Keratinocyte (primary cell): ENCODE results near the gene MBTPS1. TPM values are rescaled to one million over a fixed set of nuclear protein-coding genes. Genes with fewer than 3 reads are reported as not detected.

Experiments used
- DNase-seq: peaks from one replicate; pipeline ENCODE4 v3.0.0-alpha.2; 2011; ENCODE audit warnings: low read depth, missing footprints, low spot score
- FAIRE-seq: peaks from 2 replicates; lab custom pipeline; 2011; peaks lifted over from hg19 to GRCh38; lab: Jason Lieb, UNC
- H2AFZ ChIP-seq: 2 replicates; pipeline ENCODE4 v1.6.0; 2012; ENCODE audit warnings: low read length, control low read depth, inconsistent platforms; ENCODE audit not compliant: control insufficient read depth
- H3K27ac ChIP-seq: 2 replicates; pipeline ENCODE4 v1.5.1; 2011; ENCODE audit warnings: low read length; ENCODE audit not compliant: control insufficient read depth, insufficient read depth
- H3K27me3 ChIP-seq: 3 replicates; pipeline ENCODE4 v1.6.0; 2011; ENCODE audit warnings: low read length; ENCODE audit not compliant: control insufficient read depth, insufficient read depth; ENCODE audit errors: extremely low read depth
- H3K36me3 ChIP-seq, 2 experiments: 2 replicates in 1 of 2; 3 replicates in 1 of 2; pipeline ENCODE4 v1.5.1; 2011; ENCODE audit warnings: low read length in 2 of 2, mild to moderate bottlenecking in 1 of 2; ENCODE audit not compliant: control insufficient read depth in 2 of 2, insufficient read depth in 2 of 2; ENCODE audit errors: extremely low read depth in 1 of 2
- H3K4me1 ChIP-seq: 3 replicates; pipeline ENCODE4 v1.5.1; 2011; ENCODE audit warnings: low read length; ENCODE audit not compliant: control insufficient read depth, insufficient read depth; ENCODE audit errors: extremely low read depth
- H3K4me2 ChIP-seq: 3 replicates; pipeline ENCODE4 v1.6.0; 2011; ENCODE audit warnings: low read depth, low read length; ENCODE audit not compliant: control insufficient read depth, insufficient read depth; ENCODE audit errors: extremely low read depth
- H3K4me3 ChIP-seq, 3 experiments: fragments of 200-600 bp in 1 of 3; sonication (generic) in 1 of 3; 2 replicates in 2 of 3; 3 replicates in 1 of 3; pipeline ENCODE4 v1.5.1; 2011 to 2016; ENCODE audit warnings: low read length in 3 of 3, mild to moderate bottlenecking in 3 of 3, control low read depth in 2 of 3, inconsistent platforms in 1 of 3, low read depth in 1 of 3, mixed read lengths in 1 of 3, mixed run types in 1 of 3, moderate library complexity in 1 of 3; ENCODE audit not compliant: control insufficient read depth in 2 of 3, insufficient read depth in 2 of 3; ENCODE audit errors: extremely low read depth in 1 of 3
- H3K79me2 ChIP-seq: 2 replicates; pipeline ENCODE4 v1.6.0; 2012; ENCODE audit warnings: low read length; ENCODE audit not compliant: control insufficient read depth, insufficient read depth
- H3K9ac ChIP-seq: 3 replicates; pipeline ENCODE4 v1.6.0; 2011; ENCODE audit warnings: low read length; ENCODE audit not compliant: control insufficient read depth, insufficient read depth; ENCODE audit errors: extremely low read depth
- H3K9me1 ChIP-seq: 3 replicates; pipeline ENCODE4 v1.6.0; 2011; ENCODE audit warnings: low read length; ENCODE audit not compliant: control insufficient read depth, insufficient read depth; ENCODE audit errors: extremely low read depth
- H3K9me3 ChIP-seq: 2 replicates; pipeline ENCODE4 v1.5.1; 2012; ENCODE audit warnings: low read depth, low read length; ENCODE audit not compliant: control insufficient read depth
- H4K20me1 ChIP-seq: 3 replicates; pipeline ENCODE4 v1.6.0; 2011; ENCODE audit warnings: low read length; ENCODE audit not compliant: control insufficient read depth, insufficient read depth; ENCODE audit errors: extremely low read depth
- CTCF ChIP-seq, 3 experiments: IDR thresholded peaks in 1 of 3; conservative IDR thresholded peaks in 1 of 3; optimal IDR thresholded peaks in 1 of 3; 2 replicates in 2 of 3; 3 replicates in 1 of 3; pipeline versions ENCODE3 to v1.5.1; 2011; ENCODE audit warnings: low read length in 3 of 3, mild to moderate bottlenecking in 3 of 3, moderate library complexity in 2 of 3, control low read depth in 1 of 3, inconsistent platforms in 1 of 3; ENCODE audit not compliant: insufficient read depth in 2 of 3; ENCODE audit errors: extremely low read depth in 1 of 3
- EZH2 ChIP-seq: IDR thresholded peaks from one replicate; pipeline ENCODE4 v1.6.1; 2012; ENCODE audit warnings: inconsistent platforms, mild to moderate bottlenecking, low read length, moderate library complexity
- dilution Hi-C: fragments of 300-500 bp; cut with MboI; formaldehyde crosslinking; loops from one replicate; pipeline ENCODE4 v1.7.0; 2020; ENCODE audit warnings: low sequenced_read_pairs; ENCODE audit not compliant: extremely low pct_ligation_motif_present
- polyA plus RNA-seq, 5 experiments: library from polyadenylated mRNA; depleted of rRNA in 3 of 5; stranded (reverse) in 3 of 5; stranded (forward) in 1 of 5; unstranded in 1 of 5; fragments of >200 nt; gene quantifications; 1 replicate in 1 of 5; 2 replicates in 3 of 5; 3 replicates in 1 of 5; pipeline versions ENCODE4 v1.2.1 to v1.2.3, GENCODE V29; 2011 to 2012; ENCODE audit warnings: missing spikeins in 2 of 5, low read depth in 1 of 5, low replicate concordance in 1 of 5

The MBTPS1 gene
- polyA plus RNA-seq, 1 donor (not counting 4 experiments of a cell fraction or from before 2014, with no cell fraction given) = 56.0 TPM

- H3K27me3 ChIP-seq = no peaks in the 10 kb centered on the region
- no peaks in the 10 kb centered on the region for H3K9me3 ChIP-seq
- no peak overlapping the region for H2AFZ ChIP-seq
- H3K4me1 ChIP-seq = no peaks in the 10 kb centered on the region
- no peaks in the 10 kb centered on the region for H4K20me1 ChIP-seq
- no peak for DNase-seq
- H3K36me3 ChIP-seq = peaks cover 45 to 62% of the 10 kb centered on the region in 2 experiments
- H3K9me1 ChIP-seq = no peaks in the 10 kb centered on the region
- no peaks in the 10 kb centered on the region for H3K79me2 ChIP-seq
- dilution Hi-C loops = no loop called here
- H3K4me2 ChIP-seq = no peak overlapping the region
- FAIRE-seq = no peak
- no peak overlapping the region for H3K4me3 ChIP-seq
- H3K27ac ChIP-seq = no peak overlapping the region
- H3K9ac ChIP-seq = no peak overlapping the region
- TF ChIP-seq CTCF (optimal IDR thresholded peaks at IDR 0.05 in 1 of 3, IDR thresholded peaks at IDR 0.05 in 1 of 3, conservative IDR thresholded peaks at IDR 0.05 in 1 of 3; ENCODE audit: extremely low read depth in 1 of 3, insufficient read depth in 2 of 3, low read length in 3 of 3) = no peak
- TF ChIP-seq EZH2 = no peak
Measured at GRCh38 chr16:84056933-84057332, 59.8 kb downstream of the MBTPS1 start.

- H3K9ac ChIP-seq = no peak overlapping the region
- H3K4me2 ChIP-seq = no peak overlapping the region
- FAIRE-seq (no peak), DNase-seq (no peak)
- dilution Hi-C loops = no loop called here
- no peaks in the 10 kb centered on the region for H3K27me3 ChIP-seq
- H3K4me1 ChIP-seq = no peaks in the 10 kb centered on the region
- H4K20me1 ChIP-seq = no peaks in the 10 kb centered on the region
- H3K9me1 ChIP-seq = no peaks in the 10 kb centered on the region
- H3K79me2 ChIP-seq = no peaks in the 10 kb centered on the region
- H2AFZ ChIP-seq = no peak overlapping the region
- H3K9me3 ChIP-seq = no peaks in the 10 kb centered on the region
- H3K27ac ChIP-seq = no peak overlapping the region
- peaks cover 39 to 58% of the 10 kb centered on the region in 2 experiments for H3K36me3 ChIP-seq
- no peak overlapping the region for H3K4me3 ChIP-seq
- TF ChIP-seq EZH2 = no peak
- TF ChIP-seq CTCF (optimal IDR thresholded peaks at IDR 0.05 in 1 of 3, IDR thresholded peaks at IDR 0.05 in 1 of 3, conservative IDR thresholded peaks at IDR 0.05 in 1 of 3; ENCODE audit: extremely low read depth in 1 of 3, insufficient read depth in 2 of 3, low read length in 3 of 3) = no peak
Measured at GRCh38 chr16:84055801-84056634, 60.7 kb downstream of the MBTPS1 start.
